Measurements from ENCODE around the gene NINJ2. TPM values are rescaled to one million over a fixed set of nuclear protein-coding genes. Genes with fewer than 3 reads are reported as not detected.

NINJ2 gene
- total RNA-seq, 1 experiment from 2014 or later: not detected

GRCh38 chr12:517538-517937 lies 145.7 kb downstream of the NINJ2 start:
- CTCF ChIA-PET: no interaction called here
- Mint-ChIP-seq H3K4me1 (ENCODE audit: low read depth, unreplicated experiment) (peaks cover 15% of the 10 kb centered on the region), H3K4me3 (ENCODE audit: low read depth, unreplicated experiment) (no peak overlapping the region), H3K9me3 (ENCODE audit: low read depth, unreplicated experiment) (peaks cover 3% of the 10 kb centered on the region), H3K36me3 (ENCODE audit: insufficient read depth, unreplicated experiment) (peaks cover 14% of the 10 kb centered on the region), H3K27me3 (ENCODE audit: unreplicated experiment) (no peaks in the 10 kb centered on the region), H3K27ac (ENCODE audit: unreplicated experiment) (no peak overlapping the region)
- BruUV-seq (replicated peaks): no TSS peak
- no peak for TF ChIP-seq CTCF (IDR thresholded peaks at IDR 0.05; ENCODE audit: unreplicated experiment)
- no peak for DNase-seq
- intact Hi-C loops (cut with micrococcal nuclease; ENCODE audit: unreplicated experiment): no loop called here

Other genes with a start within 250 kb of the NINJ2 start
- 15.9 and 19.3 TPM in 2 replicates for gene B4GALNT3, start 203.5 kb downstream of the NINJ2 start, total RNA-seq (2022)
- gene WNK1, start 89.1 kb upstream of the NINJ2 start, total RNA-seq (2022): 93.8 and 107 TPM in 2 replicates